GM12878 (cell line): ENCODE results near the gene C10orf88. TPM values are rescaled to one million over a fixed set of nuclear protein-coding genes. Genes with fewer than 3 reads are reported as not detected.

Experiments
- CHD1 ChIP-seq: IDR thresholded peaks from 2 replicates; pipeline ENCODE4 v1.6.1; 2012; ENCODE audit warnings: low read depth, low read length, improper control_type of control experiment
- CHD2 ChIP-seq: IDR thresholded peaks from 2 replicates; pipeline ENCODE4 v1.6.1; 2011; ENCODE audit warnings: low read depth, low read length, improper control_type of control experiment, borderline replicate concordance
- HDAC6 ChIP-seq: fragments of 200-600 bp; sonication (generic); IDR thresholded peaks from one replicate; pipeline ENCODE4 v1.8.0; 2017; ENCODE audit warnings: antibody characterized with exemption; ENCODE audit not compliant: unreplicated experiment
- MYC ChIP-seq: IDR thresholded peaks from 2 replicates; pipeline ENCODE4 v1.6.1; 2011; ENCODE audit warnings: mild to moderate bottlenecking, low read length, moderate library complexity, inconsistent platforms; ENCODE audit not compliant: insufficient read depth, insufficient replicate concordance, insufficient read length, severe bottlenecking
- PAX8 ChIP-seq: fragments of 450-650 bp; IDR thresholded peaks from 2 replicates; pipeline ENCODE4 v1.6.1; 2017; ENCODE audit warnings: mild to moderate bottlenecking, moderate library complexity
- POLR2AphosphoS5 ChIP-seq: IDR thresholded peaks from 2 replicates; pipeline ENCODE4 v1.6.1; 2011; ENCODE audit warnings: mild to moderate bottlenecking, low read length, inconsistent platforms
- RAD51 ChIP-seq: fragments of 450-650 bp; IDR thresholded peaks from 2 replicates; pipeline ENCODE4 v1.6.1; 2016; ENCODE audit warnings: moderate library complexity, mild to moderate bottlenecking, inconsistent platforms
- RCOR1 ChIP-seq: conservative IDR thresholded peaks from 2 replicates; pipeline ENCODE4 v1.6.1; 2012; ENCODE audit warnings: low read depth, low read length, improper control_type of control experiment
- SIN3A ChIP-seq: IDR thresholded peaks from 2 replicates; pipeline ENCODE4 v1.6.1; 2012; ENCODE audit warnings: low read depth, low read length, improper control_type of control experiment
- SUZ12 ChIP-seq: fragments of 200-600 bp; sonication (generic); IDR thresholded peaks from one replicate; pipeline ENCODE4 v1.6.1; 2018; ENCODE audit warnings: antibody characterized with exemption, mild to moderate bottlenecking; ENCODE audit not compliant: unreplicated experiment
- TARDBP ChIP-seq: IDR thresholded peaks from 2 replicates; pipeline ENCODE4 v1.6.1; 2016; ENCODE audit warnings: borderline replicate concordance
- YBX1 ChIP-seq: fragments of 450-650 bp; IDR thresholded peaks from 2 replicates; pipeline ENCODE4 v1.6.1; 2016; ENCODE audit warnings: antibody characterized with exemption
- polyA plus RNA-seq, 11 experiments: library from polyadenylated mRNA; depleted of rRNA in 4 of 11; unstranded in 6 of 11; stranded (reverse) in 5 of 11; fragments of >200 nt; fragmentation: Nextera tagmentation in 4 of 11; fragmentation: Illumina TruSeq in 1 of 11; extraction: Ambion mirVana in 4 of 11; extraction: Trizol in 1 of 11; gene quantifications; 1 replicate in 1 of 11; 2 replicates in 10 of 11; pipeline versions ENCODE4 v1.2.1 to v1.2.3, GENCODE V29; 2011 to 2016; ENCODE audit warnings: inconsistent platforms in 2 of 11, missing spikeins in 2 of 11, low read depth in 1 of 11
- total RNA-seq, 4 experiments: library from RNA; depleted of rRNA in 3 of 4; stranded (reverse); fragments of >200 nt in 3 of 4; fragmentation: Illumina TruSeq in 1 of 4; extraction: Trizol in 1 of 4; gene quantifications; 2 replicates each; pipeline versions ENCODE4 v1.2.1 to v1.2.3, GENCODE V29; 2013 to 2021
- TF ChIP-seq, protein P1 (sequence below): fragments of 450-650 bp; IDR thresholded peaks from 2 replicates; pipeline ENCODE4 v1.6.1; 2017; ENCODE audit warnings: borderline replicate concordance
- TF ChIP-seq, protein P2 (sequence below): fragments of 450-650 bp; IDR thresholded peaks from 2 replicates; pipeline ENCODE4 v1.6.1; 2018; ENCODE audit warnings: mild to moderate bottlenecking, low read depth, moderate library complexity; ENCODE audit not compliant: partially characterized antibody
- TF ChIP-seq, protein P3 (sequence below): IDR thresholded peaks from 2 replicates; pipeline ENCODE4 v1.6.1; 2012; ENCODE audit warnings: mild to moderate bottlenecking, low read depth, low read length
- TF ChIP-seq, protein P4 (sequence below): IDR thresholded peaks from 2 replicates; pipeline ENCODE4 v1.6.1; 2012; ENCODE audit warnings: low read depth, low read length, improper control_type of control experiment
- TF ChIP-seq, protein P5 (sequence below): IDR thresholded peaks from 2 replicates; pipeline ENCODE4 v1.6.1; 2011; ENCODE audit warnings: low read depth, low read length, improper control_type of control experiment, borderline replicate concordance
- TF ChIP-seq, protein P6 (sequence below): fragments of 450-650 bp; IDR thresholded peaks from 2 replicates; pipeline ENCODE4 v1.6.1; 2017; ENCODE audit warnings: mild to moderate bottlenecking, low read depth, inconsistent platforms; ENCODE audit not compliant: poor library complexity, severe bottlenecking

The C10orf88 gene
- total and polyA plus RNA-seq, 10 of the 15 experiments (the other 5 are each of a cell fraction or from before 2014, with no cell fraction given): 4.7 to 12.5 (median 8.5) TPM

DNA sequence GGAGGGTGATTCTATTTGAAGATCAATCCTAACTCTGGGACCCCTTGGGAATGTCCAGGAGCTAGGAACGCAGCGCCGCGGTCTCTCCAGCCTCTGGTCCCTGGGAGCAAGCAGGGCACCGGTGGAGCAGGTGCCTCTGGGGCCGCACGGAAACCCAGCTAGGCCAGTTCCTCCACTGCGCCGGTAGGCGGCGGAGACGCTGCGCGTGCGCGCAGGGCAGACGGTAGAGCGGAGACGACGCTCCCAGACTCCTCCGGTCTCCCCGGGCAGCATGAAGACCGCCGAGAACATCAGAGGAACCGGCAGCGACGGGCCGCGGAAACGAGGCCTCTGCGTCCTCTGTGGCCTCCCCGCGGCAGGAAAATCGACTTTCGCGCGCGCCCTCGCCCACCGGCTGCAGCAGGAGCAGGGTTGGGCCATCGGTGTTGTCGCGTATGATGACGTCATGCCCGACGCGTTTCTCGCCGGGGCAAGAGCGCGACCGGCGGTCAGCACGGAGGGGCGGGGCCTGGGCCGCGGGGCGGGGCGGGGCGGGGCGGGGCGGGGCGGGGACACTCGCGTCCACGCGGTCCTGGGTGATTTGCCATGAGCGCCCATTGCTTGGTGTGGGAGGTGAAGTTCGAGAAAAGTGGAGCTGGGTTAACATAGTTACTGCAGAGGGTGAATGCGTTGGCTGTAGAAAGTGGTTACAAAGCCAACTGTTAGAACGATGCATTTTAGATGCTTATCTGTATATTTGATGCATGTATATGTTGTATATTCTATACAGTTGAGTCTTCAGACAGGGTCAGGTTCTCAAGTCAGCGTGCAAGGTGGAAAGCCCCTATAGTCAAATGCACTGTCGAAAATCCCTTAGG lies 26.4 kb upstream of the C10orf88 start, which contains the start of gene PSTK (continued):
- TF ChIP-seq, protein P1, sequence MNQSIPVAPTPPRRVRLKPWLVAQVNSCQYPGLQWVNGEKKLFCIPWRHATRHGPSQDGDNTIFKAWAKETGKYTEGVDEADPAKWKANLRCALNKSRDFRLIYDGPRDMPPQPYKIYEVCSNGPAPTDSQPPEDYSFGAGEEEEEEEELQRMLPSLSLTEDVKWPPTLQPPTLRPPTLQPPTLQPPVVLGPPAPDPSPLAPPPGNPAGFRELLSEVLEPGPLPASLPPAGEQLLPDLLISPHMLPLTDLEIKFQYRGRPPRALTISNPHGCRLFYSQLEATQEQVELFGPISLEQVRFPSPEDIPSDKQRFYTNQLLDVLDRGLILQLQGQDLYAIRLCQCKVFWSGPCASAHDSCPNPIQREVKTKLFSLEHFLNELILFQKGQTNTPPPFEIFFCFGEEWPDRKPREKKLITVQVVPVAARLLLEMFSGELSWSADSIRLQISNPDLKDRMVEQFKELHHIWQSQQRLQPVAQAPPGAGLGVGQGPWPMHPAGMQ: no peak
- TF ChIP-seq, protein P2, sequence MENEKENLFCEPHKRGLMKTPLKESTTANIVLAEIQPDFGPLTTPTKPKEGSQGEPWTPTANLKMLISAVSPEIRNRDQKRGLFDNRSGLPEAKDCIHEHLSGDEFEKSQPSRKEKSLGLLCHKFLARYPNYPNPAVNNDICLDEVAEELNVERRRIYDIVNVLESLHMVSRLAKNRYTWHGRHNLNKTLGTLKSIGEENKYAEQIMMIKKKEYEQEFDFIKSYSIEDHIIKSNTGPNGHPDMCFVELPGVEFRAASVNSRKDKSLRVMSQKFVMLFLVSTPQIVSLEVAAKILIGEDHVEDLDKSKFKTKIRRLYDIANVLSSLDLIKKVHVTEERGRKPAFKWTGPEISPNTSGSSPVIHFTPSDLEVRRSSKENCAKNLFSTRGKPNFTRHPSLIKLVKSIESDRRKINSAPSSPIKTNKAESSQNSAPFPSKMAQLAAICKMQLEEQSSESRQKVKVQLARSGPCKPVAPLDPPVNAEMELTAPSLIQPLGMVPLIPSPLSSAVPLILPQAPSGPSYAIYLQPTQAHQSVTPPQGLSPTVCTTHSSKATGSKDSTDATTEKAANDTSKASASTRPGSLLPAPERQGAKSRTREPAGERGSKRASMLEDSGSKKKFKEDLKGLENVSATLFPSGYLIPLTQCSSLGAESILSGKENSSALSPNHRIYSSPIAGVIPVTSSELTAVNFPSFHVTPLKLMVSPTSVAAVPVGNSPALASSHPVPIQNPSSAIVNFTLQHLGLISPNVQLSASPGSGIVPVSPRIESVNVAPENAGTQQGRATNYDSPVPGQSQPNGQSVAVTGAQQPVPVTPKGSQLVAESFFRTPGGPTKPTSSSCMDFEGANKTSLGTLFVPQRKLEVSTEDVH: peak; percentile 56
- no peak for TF ChIP-seq PAX8
- no peak for TF ChIP-seq RAD51
- no peak for TF ChIP-seq MYC
- 0 out of 2 replicates have a peak, but pooled peaks have one; percentile 53 for TF ChIP-seq RCOR1
- TF ChIP-seq, protein P3, sequence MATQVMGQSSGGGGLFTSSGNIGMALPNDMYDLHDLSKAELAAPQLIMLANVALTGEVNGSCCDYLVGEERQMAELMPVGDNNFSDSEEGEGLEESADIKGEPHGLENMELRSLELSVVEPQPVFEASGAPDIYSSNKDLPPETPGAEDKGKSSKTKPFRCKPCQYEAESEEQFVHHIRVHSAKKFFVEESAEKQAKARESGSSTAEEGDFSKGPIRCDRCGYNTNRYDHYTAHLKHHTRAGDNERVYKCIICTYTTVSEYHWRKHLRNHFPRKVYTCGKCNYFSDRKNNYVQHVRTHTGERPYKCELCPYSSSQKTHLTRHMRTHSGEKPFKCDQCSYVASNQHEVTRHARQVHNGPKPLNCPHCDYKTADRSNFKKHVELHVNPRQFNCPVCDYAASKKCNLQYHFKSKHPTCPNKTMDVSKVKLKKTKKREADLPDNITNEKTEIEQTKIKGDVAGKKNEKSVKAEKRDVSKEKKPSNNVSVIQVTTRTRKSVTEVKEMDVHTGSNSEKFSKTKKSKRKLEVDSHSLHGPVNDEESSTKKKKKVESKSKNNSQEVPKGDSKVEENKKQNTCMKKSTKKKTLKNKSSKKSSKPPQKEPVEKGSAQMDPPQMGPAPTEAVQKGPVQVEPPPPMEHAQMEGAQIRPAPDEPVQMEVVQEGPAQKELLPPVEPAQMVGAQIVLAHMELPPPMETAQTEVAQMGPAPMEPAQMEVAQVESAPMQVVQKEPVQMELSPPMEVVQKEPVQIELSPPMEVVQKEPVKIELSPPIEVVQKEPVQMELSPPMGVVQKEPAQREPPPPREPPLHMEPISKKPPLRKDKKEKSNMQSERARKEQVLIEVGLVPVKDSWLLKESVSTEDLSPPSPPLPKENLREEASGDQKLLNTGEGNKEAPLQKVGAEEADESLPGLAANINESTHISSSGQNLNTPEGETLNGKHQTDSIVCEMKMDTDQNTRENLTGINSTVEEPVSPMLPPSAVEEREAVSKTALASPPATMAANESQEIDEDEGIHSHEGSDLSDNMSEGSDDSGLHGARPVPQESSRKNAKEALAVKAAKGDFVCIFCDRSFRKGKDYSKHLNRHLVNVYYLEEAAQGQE: no peak
- TF ChIP-seq POLR2AphosphoS5: peak; percentile 86
- TF ChIP-seq TARDBP: no peak
- 0 out of 2 replicates have a peak, but pooled peaks have one; percentile 41 for TF ChIP-seq SIN3A
- TF ChIP-seq, protein P4, sequence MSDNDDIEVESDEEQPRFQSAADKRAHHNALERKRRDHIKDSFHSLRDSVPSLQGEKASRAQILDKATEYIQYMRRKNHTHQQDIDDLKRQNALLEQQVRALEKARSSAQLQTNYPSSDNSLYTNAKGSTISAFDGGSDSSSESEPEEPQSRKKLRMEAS: peak; percentile 39; the same call in 1 of the 2 replicates
- TF ChIP-seq SUZ12: no peak
- no peak for TF ChIP-seq HDAC6
- TF ChIP-seq, protein P5, sequence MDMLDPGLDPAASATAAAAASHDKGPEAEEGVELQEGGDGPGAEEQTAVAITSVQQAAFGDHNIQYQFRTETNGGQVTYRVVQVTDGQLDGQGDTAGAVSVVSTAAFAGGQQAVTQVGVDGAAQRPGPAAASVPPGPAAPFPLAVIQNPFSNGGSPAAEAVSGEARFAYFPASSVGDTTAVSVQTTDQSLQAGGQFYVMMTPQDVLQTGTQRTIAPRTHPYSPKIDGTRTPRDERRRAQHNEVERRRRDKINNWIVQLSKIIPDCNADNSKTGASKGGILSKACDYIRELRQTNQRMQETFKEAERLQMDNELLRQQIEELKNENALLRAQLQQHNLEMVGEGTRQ: no peak
- TF ChIP-seq, protein P6, sequence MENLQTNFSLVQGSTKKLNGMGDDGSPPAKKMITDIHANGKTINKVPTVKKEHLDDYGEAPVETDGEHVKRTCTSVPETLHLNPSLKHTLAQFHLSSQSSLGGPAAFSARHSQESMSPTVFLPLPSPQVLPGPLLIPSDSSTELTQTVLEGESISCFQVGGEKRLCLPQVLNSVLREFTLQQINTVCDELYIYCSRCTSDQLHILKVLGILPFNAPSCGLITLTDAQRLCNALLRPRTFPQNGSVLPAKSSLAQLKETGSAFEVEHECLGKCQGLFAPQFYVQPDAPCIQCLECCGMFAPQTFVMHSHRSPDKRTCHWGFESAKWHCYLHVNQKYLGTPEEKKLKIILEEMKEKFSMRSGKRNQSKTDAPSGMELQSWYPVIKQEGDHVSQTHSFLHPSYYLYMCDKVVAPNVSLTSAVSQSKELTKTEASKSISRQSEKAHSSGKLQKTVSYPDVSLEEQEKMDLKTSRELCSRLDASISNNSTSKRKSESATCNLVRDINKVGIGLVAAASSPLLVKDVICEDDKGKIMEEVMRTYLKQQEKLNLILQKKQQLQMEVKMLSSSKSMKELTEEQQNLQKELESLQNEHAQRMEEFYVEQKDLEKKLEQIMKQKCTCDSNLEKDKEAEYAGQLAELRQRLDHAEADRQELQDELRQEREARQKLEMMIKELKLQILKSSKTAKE: no peak
- no peak for TF ChIP-seq YBX1
- no peak for TF ChIP-seq CHD2
- no peak for TF ChIP-seq CHD1
